Neural cell (in vitro differentiated cells): Measurements from ENCODE around the gene KCNA10. TPM values are rescaled to one million over a fixed set of nuclear protein-coding genes. Genes with fewer than 3 reads are reported as not detected.

Experiments
- H2AFZ ChIP-seq: fragments of 200-600, 300-800 bp; sonication (generic), shearing (Covaris generic); 2 replicates; pipeline ENCODE4 v1.6.0; 2014; ENCODE audit warnings: low read depth, mild to moderate bottlenecking, antibody characterized with exemption, low read length, moderate library complexity
- H3F3A ChIP-seq: fragments of 200-600 bp; shearing (Covaris generic); 2 replicates; pipeline ENCODE4 v1.6.1; 2016; ENCODE audit warnings: mild to moderate bottlenecking, moderate library complexity, mixed read lengths, antibody characterized with exemption, low read length; ENCODE audit not compliant: insufficient read depth, poor library complexity, severe bottlenecking
- H3K27ac ChIP-seq: fragments of 200-600, 300-800 bp; sonication (generic), shearing (Covaris generic); 2 replicates; pipeline ENCODE4 v1.5.1; 2014; ENCODE audit warnings: mild to moderate bottlenecking, low read length, moderate library complexity
- H3K27me3 ChIP-seq: fragments of 300-800, 200-600 bp; sonication (generic), shearing (Covaris generic); 2 replicates; pipeline ENCODE4 v1.6.0; 2014; ENCODE audit warnings: mild to moderate bottlenecking, low read depth, low read length, moderate library complexity; ENCODE audit not compliant: insufficient read depth
- H3K36me3 ChIP-seq: fragments of 300-800, 200-600 bp; sonication (generic), shearing (Covaris generic); 2 replicates; pipeline ENCODE4 v1.5.1; 2014; ENCODE audit warnings: mild to moderate bottlenecking, antibody characterized with exemption, low read length, moderate library complexity; ENCODE audit not compliant: insufficient read depth
- H3K4me2 ChIP-seq: fragments of 300-800, 200-600 bp; sonication (generic), shearing (Covaris generic); 2 replicates; pipeline ENCODE4 v1.6.0; 2014; ENCODE audit warnings: mild to moderate bottlenecking, low read length
- H3K4me3 ChIP-seq: fragments of 300-800, 200-600 bp; sonication (generic), shearing (Covaris generic); 2 replicates; pipeline ENCODE4 v1.5.1; 2014; ENCODE audit warnings: mild to moderate bottlenecking, low read length, moderate library complexity
- H3K79me2 ChIP-seq: fragments of 200-600 bp; shearing (Covaris generic); replicated peaks from 2 replicates; pipeline ENCODE4 v1.6.0; 2014; ENCODE audit warnings: mild to moderate bottlenecking, low read length, moderate library complexity; ENCODE audit not compliant: insufficient read depth
- H3K9ac ChIP-seq: fragments of 300-800, 200-600 bp; sonication (generic), shearing (Covaris generic); 2 replicates; pipeline ENCODE4 v1.6.1; 2016; ENCODE audit warnings: mild to moderate bottlenecking, low read length, mixed read lengths
- H3K9me2 ChIP-seq: fragments of 200-600 bp; shearing (Covaris generic); 2 replicates; pipeline ENCODE4 v1.6.1; 2016; ENCODE audit warnings: mild to moderate bottlenecking, low read length, mixed read lengths; ENCODE audit not compliant: insufficient read depth
- H3K9me3 ChIP-seq: fragments of 200-600, 300-800 bp; sonication (generic), shearing (Covaris generic); 2 replicates; pipeline ENCODE4 v1.6.1; 2016; ENCODE audit warnings: mild to moderate bottlenecking, mixed run types, low read length, moderate library complexity, mixed read lengths
- H4K20me1 ChIP-seq: fragments of 200-600 bp; shearing (Covaris generic); 2 replicates; pipeline ENCODE4 v1.6.1; 2016; ENCODE audit warnings: mild to moderate bottlenecking, mixed run types; ENCODE audit not compliant: insufficient read depth
- CTCF ChIP-seq: fragments of 450-650 bp; IDR thresholded peaks from 2 replicates; pipeline ENCODE4 v1.5.1; 2014; ENCODE audit warnings: antibody characterized with exemption, mild to moderate bottlenecking, moderate library complexity; ENCODE audit not compliant: poor library complexity, severe bottlenecking
- EP300 ChIP-seq: fragments of 450-650 bp; conservative IDR thresholded peaks from 2 replicates; pipeline ENCODE4 v1.6.1; 2014; ENCODE audit warnings: antibody characterized with exemption, mild to moderate bottlenecking, moderate library complexity; ENCODE audit not compliant: poor library complexity, severe bottlenecking
- EZH2 ChIP-seq: fragments of 200-600, 300-800 bp; shearing (Covaris generic), sonication (generic); IDR thresholded peaks from 2 replicates; pipeline ENCODE4 v1.6.1; 2014; ENCODE audit warnings: antibody characterized with exemption, low read length, borderline replicate concordance, mild to moderate bottlenecking; ENCODE audit not compliant: insufficient read depth, poor library complexity, severe bottlenecking
- MXI1 ChIP-seq: fragments of 450-650 bp; conservative IDR thresholded peaks from 2 replicates; pipeline ENCODE4 v1.6.1; 2014; ENCODE audit warnings: antibody characterized with exemption, mild to moderate bottlenecking; ENCODE audit not compliant: poor library complexity, severe bottlenecking
- POLR2AphosphoS5 ChIP-seq: IDR thresholded peaks from 2 replicates; pipeline ENCODE4 v1.6.1; 2012
- RAD21 ChIP-seq: fragments of 450-650 bp; conservative IDR thresholded peaks from 2 replicates; pipeline ENCODE4 v1.6.1; 2014; ENCODE audit warnings: antibody characterized with exemption, mild to moderate bottlenecking, moderate library complexity
- REST ChIP-seq: IDR thresholded peaks from 2 replicates; pipeline ENCODE4 v1.6.1; 2012; ENCODE audit warnings: borderline replicate concordance
- SMC3 ChIP-seq: fragments of 450-650 bp; conservative IDR thresholded peaks from 2 replicates; pipeline ENCODE4 v1.6.1; 2014; ENCODE audit warnings: antibody characterized with exemption, mild to moderate bottlenecking, moderate library complexity; ENCODE audit not compliant: poor library complexity
- TAF1 ChIP-seq: IDR thresholded peaks from 2 replicates; pipeline ENCODE4 v1.6.1; 2012; ENCODE audit warnings: low read depth
- polyA plus RNA-seq: library from polyadenylated mRNA; depleted of rRNA; stranded (reverse); fragments of >200 nt; gene quantifications from 2 replicates; pipeline ENCODE4 v1.2.3, GENCODE V29; 2014

The KCNA10 gene
- polyA plus RNA-seq, 1 donor from 2014 or later: not detected

- no peak overlapping the region for H3K9ac ChIP-seq
- no peak overlapping the region for H3K4me2 ChIP-seq
- no peaks in the 10 kb centered on the region for H3F3A ChIP-seq
- H3K4me3 ChIP-seq: no peak overlapping the region
- no peak overlapping the region for H3K27ac ChIP-seq
- no peaks in the 10 kb centered on the region for H3K36me3 ChIP-seq
- H3K9me2 ChIP-seq: no peaks in the 10 kb centered on the region
- H3K79me2 ChIP-seq: no peaks in the 10 kb centered on the region
- no peaks in the 10 kb centered on the region for H3K9me3 ChIP-seq
- no peak for TF ChIP-seq CTCF
- TF ChIP-seq RAD21: no peak
- no peak for TF ChIP-seq REST
- TF ChIP-seq EZH2: no peak
- TF ChIP-seq MXI1: no peak
- TF ChIP-seq POLR2AphosphoS5: no peak
- no peak for TF ChIP-seq TAF1
- no peak for TF ChIP-seq SMC3
- TF ChIP-seq EP300: no peak
- no peaks in the 10 kb centered on the region for H3K27me3 ChIP-seq
- no peak overlapping the region for H2AFZ ChIP-seq
- no peaks in the 10 kb centered on the region for H4K20me1 ChIP-seq
These were observed 26.4 kb downstream of the KCNA10 start for GRCh38 chr1:110492573-110492972.

- no peak overlapping the region for H3K4me3 ChIP-seq
- no peak for TF ChIP-seq CTCF
- TF ChIP-seq RAD21: no peak
- no peak for TF ChIP-seq EP300
- TF ChIP-seq TAF1: no peak
- no peak for TF ChIP-seq POLR2AphosphoS5
- no peak for TF ChIP-seq REST
- TF ChIP-seq MXI1: no peak
- no peak for TF ChIP-seq EZH2
- TF ChIP-seq SMC3: no peak
- no peaks in the 10 kb centered on the region for H3F3A ChIP-seq
- H3K79me2 ChIP-seq: no peaks in the 10 kb centered on the region
- H2AFZ ChIP-seq: no peak overlapping the region
- no peaks in the 10 kb centered on the region for H3K27me3 ChIP-seq
- H3K36me3 ChIP-seq: no peaks in the 10 kb centered on the region
- no peak overlapping the region for H3K4me2 ChIP-seq
- no peaks in the 10 kb centered on the region for H4K20me1 ChIP-seq
- H3K9me2 ChIP-seq: no peaks in the 10 kb centered on the region
- H3K9me3 ChIP-seq: no peaks in the 10 kb centered on the region
- H3K9ac ChIP-seq: no peak overlapping the region
- no peak overlapping the region for H3K27ac ChIP-seq
These were observed 28.1 kb downstream of the KCNA10 start for GRCh38 chr1:110490791-110491451.
